ENCODE data around the gene FOXD3. TPM values are rescaled to one million over a fixed set of nuclear protein-coding genes. Genes with fewer than 3 reads are reported as not detected.

FOXD3 gene
- total RNA-seq, 1 donor from 2014 or later: 0.70 TPM

DNA sequence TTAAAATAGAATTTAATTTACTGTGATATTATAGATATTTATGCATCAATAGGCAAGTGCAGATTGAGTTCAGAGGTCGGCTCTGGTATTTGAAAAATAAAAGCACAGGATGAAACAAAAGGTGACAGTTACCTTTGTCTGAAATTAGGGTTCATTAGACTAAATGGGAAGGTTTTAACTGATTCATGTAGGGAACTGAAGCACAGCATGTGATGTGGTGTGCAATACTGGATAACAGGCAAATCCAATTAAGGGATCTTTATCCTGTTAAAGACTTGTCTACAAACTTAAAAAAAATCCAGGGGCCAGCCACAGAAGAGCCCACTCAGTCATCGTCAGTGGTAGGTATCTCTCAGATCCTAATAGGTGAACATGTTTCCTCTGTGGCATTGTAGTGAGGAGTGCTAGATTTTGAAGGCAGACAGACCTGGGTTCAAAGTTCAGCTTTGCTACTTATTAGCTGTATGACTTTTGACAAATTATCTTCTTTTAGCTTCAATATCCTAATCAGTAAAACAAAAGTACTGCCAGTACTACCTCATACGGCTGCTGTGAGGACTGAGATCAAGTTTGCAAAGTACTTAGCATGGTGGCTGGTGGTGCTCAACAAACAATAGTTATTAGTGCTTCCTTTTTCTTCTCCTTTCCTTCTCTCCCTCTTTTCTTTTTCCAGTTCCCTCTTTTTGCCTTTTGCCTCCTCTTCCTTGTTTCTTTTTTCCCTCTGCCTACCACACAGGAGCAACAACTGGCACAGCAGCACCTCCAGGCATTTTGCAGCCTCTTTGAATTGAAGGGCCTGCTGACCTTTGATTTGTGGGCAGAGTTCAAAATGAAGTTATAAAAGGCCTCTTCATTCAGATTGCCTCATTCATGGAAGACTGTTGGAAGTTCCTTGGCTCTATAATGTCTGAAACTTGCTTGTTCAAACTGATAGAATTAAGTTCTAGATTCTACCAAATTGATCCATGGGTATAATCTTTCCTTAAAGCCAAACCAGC, 44.9 kb upstream of the FOXD3 start:
- H3K27me3 Mint-ChIP-seq: peaks cover 36% of the 10 kb centered on the region
- H3K27ac Mint-ChIP-seq: no peak overlapping the region
- DNase-seq (ENCODE audit: extremely low spot score, unreplicated experiment): no peak
- no peak overlapping the region for H3K4me3 Mint-ChIP-seq
- H3K9me3 Mint-ChIP-seq: no peaks in the 10 kb centered on the region
- peaks cover 4% of the 10 kb centered on the region for H3K4me1 Mint-ChIP-seq (ENCODE audit: unreplicated experiment)
- TF ChIP-seq, protein P1, sequence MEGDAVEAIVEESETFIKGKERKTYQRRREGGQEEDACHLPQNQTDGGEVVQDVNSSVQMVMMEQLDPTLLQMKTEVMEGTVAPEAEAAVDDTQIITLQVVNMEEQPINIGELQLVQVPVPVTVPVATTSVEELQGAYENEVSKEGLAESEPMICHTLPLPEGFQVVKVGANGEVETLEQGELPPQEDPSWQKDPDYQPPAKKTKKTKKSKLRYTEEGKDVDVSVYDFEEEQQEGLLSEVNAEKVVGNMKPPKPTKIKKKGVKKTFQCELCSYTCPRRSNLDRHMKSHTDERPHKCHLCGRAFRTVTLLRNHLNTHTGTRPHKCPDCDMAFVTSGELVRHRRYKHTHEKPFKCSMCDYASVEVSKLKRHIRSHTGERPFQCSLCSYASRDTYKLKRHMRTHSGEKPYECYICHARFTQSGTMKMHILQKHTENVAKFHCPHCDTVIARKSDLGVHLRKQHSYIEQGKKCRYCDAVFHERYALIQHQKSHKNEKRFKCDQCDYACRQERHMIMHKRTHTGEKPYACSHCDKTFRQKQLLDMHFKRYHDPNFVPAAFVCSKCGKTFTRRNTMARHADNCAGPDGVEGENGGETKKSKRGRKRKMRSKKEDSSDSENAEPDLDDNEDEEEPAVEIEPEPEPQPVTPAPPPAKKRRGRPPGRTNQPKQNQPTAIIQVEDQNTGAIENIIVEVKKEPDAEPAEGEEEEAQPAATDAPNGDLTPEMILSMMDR (conservative IDR thresholded peaks at IDR 0.05): no peak
- no peaks in the 10 kb centered on the region for H3K36me3 Mint-ChIP-seq

DNA sequence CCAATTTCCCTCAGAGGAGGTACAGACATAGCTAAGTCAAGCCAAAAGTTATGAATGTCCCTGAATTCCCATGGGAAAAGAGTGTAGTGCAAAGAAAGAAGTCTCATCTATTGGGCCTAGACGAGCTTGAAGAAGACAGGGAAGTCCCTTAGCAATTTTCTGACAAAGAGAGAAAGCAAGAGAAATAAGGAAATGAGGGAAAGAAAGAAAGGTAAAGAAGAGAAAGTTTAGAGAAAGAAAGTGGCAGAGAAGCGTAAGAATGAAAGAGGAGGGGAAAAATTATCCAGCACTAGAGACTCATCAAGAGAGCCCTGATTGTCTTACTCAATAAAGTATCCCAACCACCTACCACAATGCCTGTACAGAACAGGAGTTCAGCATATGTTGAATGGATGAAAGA, 40.6 kb upstream of the FOXD3 start:
- Mint-ChIP-seq H3K27me3 (peaks cover 5% of the 10 kb centered on the region), H3K36me3 (no peaks in the 10 kb centered on the region), H3K27ac (no peak overlapping the region), H3K4me1 (ENCODE audit: unreplicated experiment) (peaks cover 4% of the 10 kb centered on the region), H3K4me3 (no peak overlapping the region), H3K9me3 (no peaks in the 10 kb centered on the region)
- DNase-seq (ENCODE audit: extremely low spot score, unreplicated experiment): no peak
- TF ChIP-seq, protein P1 (conservative IDR thresholded peaks at IDR 0.05): no peak

DNA sequence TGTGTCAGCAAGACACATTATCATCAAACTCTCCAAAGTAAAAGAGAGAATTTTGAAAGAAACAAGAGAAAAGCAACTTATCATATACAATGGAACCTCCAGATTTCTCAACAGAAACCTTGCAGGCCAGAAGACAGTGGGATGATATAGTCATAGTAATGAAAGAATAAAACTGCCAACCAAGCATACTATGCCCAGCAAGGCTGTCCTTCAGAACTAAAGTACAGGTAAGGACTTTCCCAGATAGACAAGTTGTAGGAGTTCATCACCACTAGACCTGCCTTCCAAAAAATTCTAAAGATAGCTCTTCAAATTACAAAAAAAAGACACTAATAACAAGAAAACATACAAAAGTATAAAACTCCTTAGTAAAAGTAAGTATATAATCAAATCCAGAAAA, 33.2 kb upstream of the FOXD3 start:
- Mint-ChIP-seq H3K4me3 (no peak overlapping the region), H3K9me3 (peaks cover 5% of the 10 kb centered on the region), H3K27ac (no peak overlapping the region), H3K4me1 (ENCODE audit: unreplicated experiment) (no peaks in the 10 kb centered on the region), H3K27me3 (no peaks in the 10 kb centered on the region), H3K36me3 (no peaks in the 10 kb centered on the region)
- no peak for DNase-seq (ENCODE audit: extremely low spot score, unreplicated experiment)
- TF ChIP-seq, protein P1 (conservative IDR thresholded peaks at IDR 0.05): no peak

DNA sequence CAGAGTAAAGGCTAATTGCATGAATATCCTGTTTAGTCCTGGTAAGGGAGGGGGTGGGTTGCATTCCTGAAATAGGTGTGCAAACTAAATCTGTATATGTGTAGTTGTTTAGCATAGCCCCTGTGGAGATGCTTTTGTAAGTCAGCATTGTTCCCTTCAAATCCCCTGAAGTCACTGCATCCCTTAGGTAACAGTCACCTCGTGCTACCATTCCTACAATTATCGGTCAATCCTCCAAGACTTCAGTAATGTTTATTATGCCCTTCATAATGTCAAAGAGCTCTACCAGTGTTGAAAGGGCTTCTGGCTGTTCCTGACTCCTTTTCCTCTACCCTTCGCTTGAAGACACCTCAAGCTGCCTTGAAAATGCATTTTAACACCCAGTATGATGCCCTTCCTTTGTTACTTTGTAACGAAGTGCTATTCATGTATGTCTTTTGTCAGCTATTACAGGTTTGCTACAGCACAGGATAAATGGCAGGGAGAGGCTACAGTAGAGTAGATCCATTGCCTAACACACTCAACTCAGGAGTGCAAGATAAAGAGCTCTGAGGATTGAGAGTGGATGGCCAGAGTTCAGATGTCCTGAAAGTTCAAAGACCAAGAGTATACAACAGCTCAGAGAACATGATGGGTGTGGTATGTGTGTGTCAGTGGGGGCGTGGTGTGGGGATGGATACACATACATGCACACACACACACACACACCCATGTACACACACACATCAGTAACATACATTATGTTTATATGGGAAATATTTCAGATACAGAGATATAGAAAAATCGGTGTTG, 27.4 kb upstream of the FOXD3 start:
- H3K36me3 Mint-ChIP-seq: no peaks in the 10 kb centered on the region
- TF ChIP-seq, protein P1 (conservative IDR thresholded peaks at IDR 0.05): no peak
- no peak overlapping the region for H3K4me3 Mint-ChIP-seq
- no peaks in the 10 kb centered on the region for H3K9me3 Mint-ChIP-seq
- H3K27me3 Mint-ChIP-seq: peaks cover 13% of the 10 kb centered on the region
- no peaks in the 10 kb centered on the region for H3K4me1 Mint-ChIP-seq (ENCODE audit: unreplicated experiment)
- H3K27ac Mint-ChIP-seq: no peak overlapping the region
- no peak for DNase-seq (ENCODE audit: extremely low spot score, unreplicated experiment)

DNA sequence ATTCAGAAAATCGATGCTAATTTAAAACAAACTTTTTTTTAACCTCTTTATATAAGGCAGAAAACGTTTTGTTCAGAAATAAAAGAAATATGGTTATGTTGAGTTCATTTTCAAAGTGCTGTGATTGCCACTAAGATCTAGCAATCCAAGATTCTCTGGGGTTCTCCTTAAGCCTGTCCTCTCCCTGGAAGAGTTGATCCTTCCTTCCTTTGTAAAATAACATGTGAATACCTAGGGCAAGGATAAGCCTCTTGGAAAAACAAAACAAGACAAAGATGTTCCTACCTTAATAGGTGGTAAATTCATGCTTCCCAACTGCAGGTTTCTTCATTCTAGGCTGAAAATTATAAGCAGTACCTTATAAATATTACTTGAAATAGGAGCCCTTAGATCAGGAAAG, 18.0 kb upstream of the FOXD3 start:
- Mint-ChIP-seq H3K27me3 (peaks cover 56% of the 10 kb centered on the region), H3K4me1 (ENCODE audit: unreplicated experiment) (no peaks in the 10 kb centered on the region), H3K9me3 (peaks cover 3% of the 10 kb centered on the region)

More for the DNA sequence above, 18.0 kb upstream of the FOXD3 start:
- no peak overlapping the region for H3K4me3 Mint-ChIP-seq
- no peak for DNase-seq (ENCODE audit: extremely low spot score, unreplicated experiment)
- TF ChIP-seq, protein P1 (conservative IDR thresholded peaks at IDR 0.05): no peak
- no peaks in the 10 kb centered on the region for H3K36me3 Mint-ChIP-seq
- H3K27ac Mint-ChIP-seq: no peak overlapping the region

Data from type B pancreatic cell (in vitro differentiated cells).